Brain microvascular endothelial cell (primary cell): Measurements from ENCODE around the gene COA8.

Source experiments
- DNase-seq: peaks from one replicate; pipeline ENCODE4 v3.0.0-alpha.2; 2020
- H3K27ac ChIP-seq: fragments of 250-450 bp; sonication (Bioruptor Pico); 2 replicates; pipeline ENCODE4 v1.5.1; 2020; ENCODE audit warnings: mild to moderate bottlenecking, moderate library complexity
- H3K27me3 ChIP-seq: fragments of 250-450 bp; sonication (Bioruptor Pico); replicated peaks from 2 replicates; pipeline ENCODE4 v1.5.1; 2020; ENCODE audit warnings: mild to moderate bottlenecking
- H3K36me3 ChIP-seq: fragments of 250-450 bp; sonication (Bioruptor Pico); replicated peaks from 2 replicates; pipeline ENCODE4 v1.5.1; 2020; ENCODE audit warnings: mild to moderate bottlenecking
- H3K4me3 ChIP-seq: 2 replicates; pipeline ENCODE4 v1.5.1; 2011; ENCODE audit warnings: low read depth, mild to moderate bottlenecking, control low read depth, low read length, moderate library complexity
- CTCF ChIP-seq: IDR thresholded peaks from 2 replicates; pipeline ENCODE4 v1.5.1; 2011; ENCODE audit warnings: low read depth, mild to moderate bottlenecking, moderate library complexity, low read length, control low read depth, inconsistent platforms; ENCODE audit errors: missing control alignments
- in situ Hi-C: cut with HindIII; loops from 2 replicates; pipeline ENCODE4 v1.10.0; 2017; ENCODE audit warnings: low sequenced_read_pairs, low pct_ligation_motif_present

The COA8 gene

GRCh38 chr14:103541709-103542604, 20.8 kb upstream of the COA8 start:
- no peaks in the 10 kb centered on the region for H3K36me3 ChIP-seq
- no peak for TF ChIP-seq CTCF
- no peak overlapping the region for H3K4me3 ChIP-seq
- H3K27ac ChIP-seq = no peak overlapping the region
- no peaks in the 10 kb centered on the region for H3K27me3 ChIP-seq
- no peak for DNase-seq
- in situ Hi-C loops = no loop called here

GRCh38 chr14:103542605-103543088, 20.1 kb upstream of the COA8 start:
- Histone ChIP-seq H3K27ac (no peak overlapping the region), H3K36me3 (no peaks in the 10 kb centered on the region), H3K27me3 (no peaks in the 10 kb centered on the region), H3K4me3 (no peak overlapping the region)
- no peak for DNase-seq
- in situ Hi-C loops = no loop called here
- TF ChIP-seq CTCF = no peak

- DNase-seq = no peak
- TF ChIP-seq CTCF = no peak
- Histone ChIP-seq H3K27ac (no peak overlapping the region), H3K27me3 (no peaks in the 10 kb centered on the region), H3K4me3 (no peak overlapping the region), H3K36me3 (no peaks in the 10 kb centered on the region)
- in situ Hi-C loops = no loop called here
Measured at GRCh38 chr14:103543140-103543539, 19.6 kb upstream of the COA8 start.

GRCh38 chr14:103543721-103544387, 18.9 kb upstream of the COA8 start:
- TF ChIP-seq CTCF = no peak
- in situ Hi-C loops = no loop called here
- H3K27me3 ChIP-seq = no peaks in the 10 kb centered on the region
- no peak overlapping the region for H3K27ac ChIP-seq
- no peak overlapping the region for H3K4me3 ChIP-seq
- no peaks in the 10 kb centered on the region for H3K36me3 ChIP-seq
- no peak for DNase-seq

GRCh38 chr14:103544388-103545218, 18.2 kb upstream of the COA8 start:
- no peaks in the 10 kb centered on the region for H3K27me3 ChIP-seq
- in situ Hi-C loops = no loop called here
- DNase-seq = no peak
- H3K27ac ChIP-seq = no peak overlapping the region
- H3K4me3 ChIP-seq = no peak overlapping the region
- H3K36me3 ChIP-seq = no peaks in the 10 kb centered on the region
- no peak for TF ChIP-seq CTCF
